ENCODE data around the gene EBI3. TPM values are rescaled to one million over a fixed set of nuclear protein-coding genes. Genes with fewer than 3 reads are reported as not detected.
"Not testable (repeated sequence)": the region's sequence is repeated elsewhere in the genome, so short reads cannot be mapped to it uniquely, and the experiment has no call there.

EBI3 gene
- total RNA-seq, 1 donor from 2014 or later, result 1.2 TPM

- H3K4me3 Mint-ChIP-seq (ENCODE audit: unreplicated experiment), result no peak overlapping the region
- peaks cover 18% of the 10 kb centered on the region for H3K36me3 Mint-ChIP-seq (ENCODE audit: low read depth)
- H3K27ac Mint-ChIP-seq (ENCODE audit: unreplicated experiment), result no peak overlapping the region
- TF ChIP-seq, protein P1, sequence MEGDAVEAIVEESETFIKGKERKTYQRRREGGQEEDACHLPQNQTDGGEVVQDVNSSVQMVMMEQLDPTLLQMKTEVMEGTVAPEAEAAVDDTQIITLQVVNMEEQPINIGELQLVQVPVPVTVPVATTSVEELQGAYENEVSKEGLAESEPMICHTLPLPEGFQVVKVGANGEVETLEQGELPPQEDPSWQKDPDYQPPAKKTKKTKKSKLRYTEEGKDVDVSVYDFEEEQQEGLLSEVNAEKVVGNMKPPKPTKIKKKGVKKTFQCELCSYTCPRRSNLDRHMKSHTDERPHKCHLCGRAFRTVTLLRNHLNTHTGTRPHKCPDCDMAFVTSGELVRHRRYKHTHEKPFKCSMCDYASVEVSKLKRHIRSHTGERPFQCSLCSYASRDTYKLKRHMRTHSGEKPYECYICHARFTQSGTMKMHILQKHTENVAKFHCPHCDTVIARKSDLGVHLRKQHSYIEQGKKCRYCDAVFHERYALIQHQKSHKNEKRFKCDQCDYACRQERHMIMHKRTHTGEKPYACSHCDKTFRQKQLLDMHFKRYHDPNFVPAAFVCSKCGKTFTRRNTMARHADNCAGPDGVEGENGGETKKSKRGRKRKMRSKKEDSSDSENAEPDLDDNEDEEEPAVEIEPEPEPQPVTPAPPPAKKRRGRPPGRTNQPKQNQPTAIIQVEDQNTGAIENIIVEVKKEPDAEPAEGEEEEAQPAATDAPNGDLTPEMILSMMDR (IDR thresholded peaks at IDR 0.05), result peak; percentile 0
- DNase-seq (ENCODE audit: low spot score), result no peak
- no peaks in the 10 kb centered on the region for H3K27me3 Mint-ChIP-seq (ENCODE audit: low read depth)
- no peaks in the 10 kb centered on the region for H3K4me1 Mint-ChIP-seq (ENCODE audit: low read depth)
- H3K9me3 Mint-ChIP-seq (ENCODE audit: low read depth), result no peaks in the 10 kb centered on the region
Observed at GRCh38 chr19:4267901-4268815, 38.8 kb downstream of the EBI3 start.

DNA sequence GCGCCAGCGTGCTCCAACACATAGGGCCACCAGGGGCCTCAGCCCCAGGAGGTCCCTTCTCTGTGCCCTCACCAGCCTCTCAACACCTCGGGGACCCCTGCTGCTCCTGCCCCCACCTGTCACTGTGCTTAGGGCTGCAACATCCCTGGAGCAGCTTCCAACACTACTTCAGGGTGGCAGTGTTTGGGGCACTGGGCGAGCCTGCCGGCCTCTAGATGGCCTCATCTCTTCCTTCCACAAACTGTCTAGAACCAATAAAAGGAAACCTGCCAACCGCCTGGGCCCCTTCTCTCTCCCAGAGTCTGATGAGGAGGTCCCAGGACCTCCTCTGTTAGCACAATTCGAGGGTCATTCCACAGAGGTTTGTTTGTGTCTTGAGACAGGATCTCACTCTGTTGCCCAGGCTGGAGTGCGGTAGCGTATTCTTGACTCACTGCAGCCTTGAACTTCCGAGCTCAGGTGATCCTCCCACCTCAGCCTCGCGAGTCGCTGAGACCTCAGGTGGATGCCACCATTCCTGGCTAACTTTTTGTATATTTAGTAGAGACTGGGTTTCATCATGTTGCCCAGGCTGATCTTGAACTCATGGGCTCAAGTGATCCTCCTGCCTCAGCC, 39.6 kb downstream of the EBI3 start:
- Mint-ChIP-seq H3K36me3 (ENCODE audit: low read depth) (peaks cover 17% of the 10 kb centered on the region), H3K27ac (ENCODE audit: unreplicated experiment) (no peak overlapping the region), H3K4me1 (ENCODE audit: low read depth) (no peaks in the 10 kb centered on the region), H3K27me3 (ENCODE audit: low read depth) (no peaks in the 10 kb centered on the region), H3K4me3 (ENCODE audit: unreplicated experiment) (no peak overlapping the region), H3K9me3 (ENCODE audit: low read depth) (no peaks in the 10 kb centered on the region)
- no peak for DNase-seq (ENCODE audit: low spot score)
- TF ChIP-seq, protein P1 (IDR thresholded peaks at IDR 0.05), result no peak

DNA sequence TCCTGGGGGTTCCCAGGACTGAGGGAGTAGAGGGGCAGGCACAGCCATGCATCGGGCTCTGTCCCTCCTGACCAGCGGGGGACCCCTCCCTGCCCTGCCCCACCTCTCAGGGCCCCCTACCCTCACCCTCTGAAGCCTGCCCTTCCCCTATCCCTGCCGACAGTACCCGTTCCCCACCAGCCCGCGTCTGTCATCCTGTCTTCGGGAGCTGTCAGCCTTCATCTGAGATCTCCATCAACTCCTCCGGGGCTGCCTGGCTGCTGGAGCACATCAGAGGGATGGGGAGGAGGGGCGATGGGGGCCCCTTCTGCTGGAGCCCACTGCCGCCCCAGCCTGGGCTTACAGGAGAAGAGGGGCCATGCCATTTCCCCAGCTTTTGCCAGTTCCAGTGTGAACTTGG, 43.6 kb downstream of the EBI3 start:
- no peak for DNase-seq (ENCODE audit: low spot score)
- no peak overlapping the region for H3K27ac Mint-ChIP-seq (ENCODE audit: unreplicated experiment)
- H3K36me3 Mint-ChIP-seq (ENCODE audit: low read depth), result peaks cover 7% of the 10 kb centered on the region
- no peak overlapping the region for H3K4me3 Mint-ChIP-seq (ENCODE audit: unreplicated experiment)
- peaks cover 2% of the 10 kb centered on the region for H3K27me3 Mint-ChIP-seq (ENCODE audit: low read depth)
- no peaks in the 10 kb centered on the region for H3K4me1 Mint-ChIP-seq (ENCODE audit: low read depth)
- TF ChIP-seq, protein P1 (IDR thresholded peaks at IDR 0.05), result no peak
- H3K9me3 Mint-ChIP-seq (ENCODE audit: low read depth), result no peaks in the 10 kb centered on the region

GRCh38 chr19:4274321-4274686, 45.0 kb downstream of the EBI3 start:
- DNase-seq (ENCODE audit: low spot score); H3K9me3 Mint-ChIP-seq (ENCODE audit: low read depth); H3K4me3 Mint-ChIP-seq (ENCODE audit: unreplicated experiment); H3K27me3 Mint-ChIP-seq (ENCODE audit: low read depth); H3K36me3 Mint-ChIP-seq (ENCODE audit: low read depth); H3K4me1 Mint-ChIP-seq (ENCODE audit: low read depth); H3K27ac Mint-ChIP-seq (ENCODE audit: unreplicated experiment): not testable (repeated sequence)

DNA sequence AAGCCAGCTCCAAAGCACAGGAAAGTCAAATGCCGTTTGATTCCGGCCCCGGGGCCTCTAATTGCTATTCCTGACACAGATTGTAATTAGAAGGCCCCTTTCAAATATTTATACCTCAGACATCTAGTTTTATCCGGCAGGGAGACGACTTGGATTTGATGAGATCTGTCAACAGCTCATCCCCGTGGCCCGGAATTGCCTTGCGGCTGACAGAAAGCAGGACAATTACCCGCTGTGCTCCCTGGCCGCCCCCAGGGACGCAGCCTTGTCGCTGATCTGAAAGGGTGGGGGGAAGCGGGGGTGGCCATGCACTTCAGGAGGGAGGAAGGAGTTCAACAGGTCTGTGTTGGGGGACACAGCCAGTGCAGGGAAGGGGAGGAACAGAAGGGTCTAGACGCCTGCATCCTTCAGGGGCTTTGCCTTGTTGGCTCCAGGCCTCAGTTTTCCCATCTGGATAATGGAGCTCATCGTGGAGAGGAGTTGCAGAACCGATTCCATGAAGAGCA, 47.9 kb downstream of the EBI3 start:
- H3K27ac Mint-ChIP-seq (ENCODE audit: unreplicated experiment), result no peak overlapping the region
- no peaks in the 10 kb centered on the region for H3K36me3 Mint-ChIP-seq (ENCODE audit: low read depth)
- TF ChIP-seq, protein P1 (IDR thresholded peaks at IDR 0.05), result no peak
- peaks cover 6% of the 10 kb centered on the region for H3K4me1 Mint-ChIP-seq (ENCODE audit: low read depth)
- no peak overlapping the region for H3K4me3 Mint-ChIP-seq (ENCODE audit: unreplicated experiment)
- no peak for DNase-seq (ENCODE audit: low spot score)
- H3K27me3 Mint-ChIP-seq (ENCODE audit: low read depth), result peaks cover 18% of the 10 kb centered on the region
- no peaks in the 10 kb centered on the region for H3K9me3 Mint-ChIP-seq (ENCODE audit: low read depth)

Data from chondrocyte (in vitro differentiated cells).